Activated T-helper 1 cell treated with Interleukin-2 at 50 U/mL for 16 hours (primary cell): ENCODE data around the gene SINHCAF.
"Not testable (repeated sequence)": the region's sequence is repeated elsewhere in the genome, so short reads cannot be mapped to it uniquely, and the experiment has no call there.

Experiments
- DNase-seq: peaks from one replicate; pipeline ENCODE4 v3.0.0-alpha.2; 2020; ENCODE audit warnings: low read depth

The SINHCAF gene

DNA sequence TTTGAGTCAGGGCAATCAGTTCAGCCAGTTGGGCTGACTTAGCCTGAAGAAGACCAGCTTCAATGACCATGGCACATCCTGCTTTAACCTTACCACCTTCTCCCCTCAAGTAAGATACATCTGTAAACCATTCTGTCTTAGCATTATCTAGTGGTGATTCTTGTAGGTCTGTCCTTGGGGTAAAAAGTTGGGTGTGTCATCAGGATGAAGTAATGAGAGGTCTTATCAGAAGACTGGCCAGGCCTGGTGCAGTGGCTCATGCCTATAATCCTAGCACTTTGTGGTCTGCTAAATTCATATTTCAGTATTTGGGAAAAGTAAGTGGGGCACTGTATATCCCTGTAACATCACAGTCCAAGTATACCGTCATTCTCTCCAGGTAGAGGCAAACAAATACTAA is 19.1 kb downstream of the SINHCAF start:
- DNase-seq = no peak

DNA sequence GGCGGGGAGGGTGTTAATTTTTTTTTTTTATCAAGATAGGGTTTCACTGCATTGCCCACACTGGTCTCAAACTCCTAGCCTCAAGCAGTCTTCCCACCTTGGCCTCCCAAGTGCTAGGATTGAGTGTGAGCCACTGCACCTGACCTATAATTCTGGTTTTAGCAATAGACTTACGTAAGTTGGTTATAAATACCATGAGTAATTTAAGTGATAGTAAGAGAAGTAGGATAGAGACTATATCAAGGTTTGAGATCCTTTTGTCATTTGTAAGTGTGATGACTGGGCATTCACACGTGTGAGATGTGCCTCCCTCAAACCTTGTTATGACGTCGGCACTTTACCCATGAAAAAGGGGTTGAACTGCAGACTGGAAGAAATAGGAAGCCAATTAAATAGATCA is 22.5 kb downstream of the SINHCAF start:
- no peak for DNase-seq

DNA sequence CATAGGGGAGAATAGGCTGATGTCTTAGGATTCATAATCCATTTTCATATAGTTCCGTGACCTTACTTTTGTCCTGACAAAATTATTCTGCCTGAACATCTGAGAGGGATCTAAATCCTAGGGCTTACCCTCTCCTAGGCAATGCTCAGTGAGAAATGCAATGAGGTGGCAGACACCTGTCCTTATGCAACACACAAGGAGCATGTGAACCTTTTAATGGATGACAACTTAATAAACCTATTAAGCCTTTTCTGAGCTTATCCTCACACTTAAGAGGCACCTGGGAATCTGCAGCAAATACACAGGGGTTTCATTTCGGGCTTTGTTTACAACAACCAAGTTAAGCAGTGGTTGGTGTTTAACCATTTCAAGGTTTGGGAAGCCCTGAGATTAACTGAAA is 24.6 kb downstream of the SINHCAF start:
- DNase-seq = no peak

DNA sequence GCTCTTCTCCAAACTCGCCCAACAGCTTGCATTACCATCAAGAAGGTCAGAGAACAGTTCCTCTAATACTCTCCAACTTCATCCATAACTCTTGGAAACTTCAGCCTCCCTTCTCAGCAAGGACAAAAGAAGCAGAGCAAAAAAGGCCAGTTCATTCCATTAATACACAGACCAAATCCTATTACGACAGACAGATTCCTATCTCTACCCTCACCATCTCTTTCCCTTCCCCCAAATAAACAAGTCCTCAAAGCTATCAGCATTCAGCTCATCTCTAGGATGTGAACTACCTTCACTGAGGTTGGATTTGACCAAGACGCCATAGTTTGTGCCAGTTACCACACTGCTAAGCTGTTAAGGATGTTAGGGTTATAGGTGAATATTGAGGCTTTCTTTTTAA is 25.2 kb downstream of the SINHCAF start:
- DNase-seq = no peak

DNA sequence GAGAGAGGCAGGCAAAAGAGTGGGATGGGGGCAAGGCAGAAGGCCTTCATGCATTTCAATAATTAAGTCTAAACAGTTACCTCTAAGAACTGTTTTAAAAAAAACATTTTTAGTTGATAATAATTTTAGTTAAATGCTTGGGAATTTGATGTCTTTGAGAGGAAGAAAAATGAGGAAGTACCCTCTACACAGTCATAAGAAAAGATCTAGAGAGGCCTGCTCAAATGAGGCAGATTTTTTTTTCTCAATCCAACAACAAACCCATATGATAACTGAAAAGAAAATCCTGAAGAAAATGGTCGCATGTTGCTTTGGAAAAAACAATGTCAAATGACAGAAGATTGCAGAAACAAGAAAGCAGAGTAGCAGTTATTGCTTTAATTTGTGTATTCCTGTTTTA is 25.6 kb downstream of the SINHCAF start:
- no peak for DNase-seq

DNA sequence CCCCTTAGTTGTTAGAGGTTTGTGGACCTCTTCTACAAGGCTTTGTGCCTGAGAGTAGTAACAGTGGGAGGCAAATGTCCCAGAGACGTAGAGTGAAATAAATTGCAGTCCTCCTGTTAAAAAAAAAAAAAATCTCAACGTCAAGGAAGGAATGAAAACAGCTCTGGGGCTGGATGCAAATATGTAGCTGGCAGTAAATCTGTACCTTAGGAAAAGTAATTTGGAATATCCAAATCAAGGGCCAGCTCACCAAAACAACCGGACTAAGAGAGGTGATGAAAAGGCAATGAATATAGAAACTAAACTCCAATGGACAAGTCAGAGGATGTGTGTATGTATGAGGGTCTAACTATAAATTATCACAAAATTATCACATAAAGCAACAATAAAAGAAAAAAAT is 27.0 kb downstream of the SINHCAF start:
- DNase-seq = no peak

DNA sequence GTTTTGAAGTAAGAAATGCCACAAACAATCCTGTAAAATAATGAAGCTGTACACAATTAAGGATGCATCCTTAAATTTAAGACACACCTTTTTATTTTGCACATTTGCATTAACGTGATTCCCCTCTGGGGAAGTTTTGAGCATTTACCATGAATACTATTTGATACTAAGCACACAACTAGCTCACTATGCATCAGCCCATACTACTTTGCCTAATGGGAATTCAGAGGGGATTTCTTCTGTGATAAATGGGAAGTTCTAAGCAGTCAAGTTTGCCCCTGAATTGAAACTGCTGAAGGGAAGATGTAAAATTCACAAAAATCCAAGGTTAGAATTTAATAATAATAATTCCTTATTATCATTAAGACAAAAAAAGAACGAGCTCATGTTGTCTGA is 27.4 kb downstream of the SINHCAF start:
- DNase-seq = no peak

DNA sequence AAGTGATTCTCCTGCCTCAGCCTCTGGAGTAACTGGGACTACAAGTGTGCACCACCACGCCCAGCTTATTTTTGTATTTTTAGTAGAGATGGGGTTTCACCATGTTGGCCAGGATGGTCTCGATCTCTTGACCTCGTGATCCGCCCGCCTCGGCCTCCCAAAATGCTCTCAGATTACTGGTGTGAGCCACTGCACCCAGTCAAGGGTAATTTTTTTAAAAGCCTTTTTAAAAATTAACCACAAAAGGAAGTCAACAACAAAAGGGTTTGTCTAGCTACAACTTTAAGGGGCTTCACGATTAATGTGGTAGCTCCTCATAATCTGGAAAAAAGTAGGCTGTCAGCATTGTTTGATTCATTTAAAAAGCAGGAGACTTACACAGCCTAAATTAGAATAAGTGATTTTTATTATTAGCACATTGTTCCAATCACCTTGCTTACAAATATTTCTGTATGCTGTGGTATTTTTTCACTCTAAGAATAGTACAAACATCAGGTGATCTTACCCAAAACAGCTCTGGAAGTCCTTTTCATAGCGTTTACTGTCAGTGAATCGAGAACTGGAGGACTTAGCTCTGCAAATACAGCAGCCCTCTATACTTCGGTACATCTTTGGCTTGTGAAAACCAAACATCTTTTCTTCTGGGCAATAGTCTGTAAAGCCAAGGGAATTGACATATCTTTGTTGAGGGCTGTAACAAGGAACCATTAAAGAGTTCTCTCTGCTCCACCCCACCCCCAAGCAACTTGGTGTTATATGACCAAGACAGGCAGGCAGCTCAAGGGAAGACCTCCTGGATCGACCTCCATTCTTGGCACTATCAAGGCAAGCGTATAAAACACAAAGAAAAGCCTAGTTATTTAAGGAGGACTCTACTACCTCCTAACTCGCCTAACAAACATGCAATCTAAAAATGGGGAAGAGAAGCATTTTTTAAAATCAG is 28.1 kb downstream of the SINHCAF start:
- no peak for DNase-seq

DNA sequence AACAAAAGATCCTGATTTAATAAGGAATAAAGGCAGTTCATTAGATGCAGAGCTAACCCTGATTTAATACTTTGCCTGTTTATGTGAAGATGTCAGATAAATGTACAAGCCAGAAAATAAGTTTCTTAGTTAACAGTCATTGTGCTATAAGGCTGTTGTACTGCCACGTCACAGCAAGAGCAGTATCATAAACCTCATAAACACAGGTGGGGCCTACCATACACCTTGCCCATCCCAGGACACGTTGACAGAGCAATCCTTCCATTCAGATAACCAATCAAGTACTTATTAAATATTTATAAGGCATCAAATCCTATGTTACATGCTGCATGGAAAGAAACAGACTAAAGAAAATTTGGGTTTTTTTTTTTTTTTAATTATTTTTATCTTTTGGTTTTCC is 36.5 kb downstream of the SINHCAF start:
- no peak for DNase-seq

DNA sequence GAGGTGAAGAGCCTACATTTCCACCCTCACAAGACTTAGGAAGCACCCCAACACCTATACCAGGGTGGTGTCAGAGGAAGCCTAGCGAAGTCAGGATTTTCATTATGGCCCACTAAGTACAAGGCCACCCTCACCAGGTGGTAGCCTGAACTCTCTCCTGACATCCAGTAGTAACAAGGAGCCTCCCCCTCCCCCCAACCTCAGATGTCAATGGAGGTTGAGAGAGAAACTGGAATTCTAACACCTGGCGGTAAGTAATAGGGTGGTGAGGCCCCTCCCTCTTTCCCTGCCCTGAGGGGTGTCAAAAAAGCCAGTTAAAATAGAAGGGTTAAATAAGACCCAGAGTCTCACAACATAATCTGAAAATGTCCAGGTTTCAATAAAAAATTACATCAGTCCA is 37.6 kb downstream of the SINHCAF start:
- no peak for DNase-seq

DNA sequence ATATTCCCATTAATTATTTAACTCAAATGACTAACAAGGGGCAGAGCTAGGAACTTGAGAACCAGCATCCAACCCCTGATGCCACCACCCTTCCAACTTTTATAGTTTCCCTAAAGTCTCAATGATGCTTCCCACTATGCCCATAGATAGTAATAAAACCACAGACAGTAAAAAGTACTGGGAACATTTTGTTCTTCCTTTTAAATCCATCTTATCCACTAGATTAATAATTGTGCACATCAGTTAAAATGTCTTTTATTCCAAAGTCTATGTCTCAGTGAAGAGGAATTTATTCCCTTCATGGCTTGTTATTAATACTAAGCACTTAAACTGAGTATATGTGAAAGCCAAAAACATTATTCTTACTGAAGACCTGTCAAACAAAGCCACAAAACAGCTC is 45.8 kb downstream of the SINHCAF start:
- no peak for DNase-seq

DNA sequence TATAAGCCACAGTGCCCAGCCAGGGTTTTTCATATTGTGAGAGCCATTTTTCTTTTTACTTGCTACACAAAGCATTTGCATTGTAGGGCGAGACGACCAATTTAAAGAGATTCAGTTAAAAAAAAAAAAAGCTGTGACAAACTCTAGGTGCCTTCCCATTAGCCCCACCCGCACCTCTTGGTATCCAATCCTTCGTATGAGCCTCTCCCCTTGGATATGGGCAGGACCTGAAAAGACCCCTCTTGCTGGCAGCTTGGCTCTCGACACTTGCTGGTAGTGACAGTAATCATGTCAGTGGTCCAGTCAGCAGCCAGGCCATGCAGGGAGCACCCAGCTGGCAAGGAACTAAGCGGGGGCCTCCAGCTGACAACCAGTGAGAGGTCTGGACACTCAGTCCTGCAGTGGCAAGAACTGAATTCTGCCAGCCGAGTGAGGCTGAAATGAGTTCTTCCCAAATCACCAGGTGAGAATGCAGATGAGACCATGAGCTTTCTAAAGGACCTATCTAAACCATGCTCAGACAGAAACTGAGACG is 46.5 kb downstream of the SINHCAF start:
- DNase-seq = no peak

DNA sequence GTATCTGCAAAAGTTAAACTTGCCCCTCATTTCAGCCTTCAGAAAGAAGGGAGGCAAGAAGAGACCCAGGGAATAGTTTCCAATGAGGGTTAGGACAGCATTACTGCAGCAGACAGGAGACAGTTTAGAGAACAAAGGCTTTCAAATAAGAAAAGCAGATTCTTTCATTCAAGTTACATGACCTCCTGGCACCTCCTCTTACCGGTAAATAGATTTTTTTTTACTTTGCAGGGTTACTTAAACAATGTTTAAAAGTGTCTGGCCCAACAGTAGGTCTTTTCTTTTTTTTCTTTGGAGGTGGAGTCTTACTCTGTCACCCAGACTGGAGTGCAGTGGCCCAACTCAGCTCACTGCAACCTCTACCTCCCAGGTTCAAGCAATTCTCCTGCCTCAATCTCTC is 47.1 kb downstream of the SINHCAF start:
- DNase-seq = no peak

DNA sequence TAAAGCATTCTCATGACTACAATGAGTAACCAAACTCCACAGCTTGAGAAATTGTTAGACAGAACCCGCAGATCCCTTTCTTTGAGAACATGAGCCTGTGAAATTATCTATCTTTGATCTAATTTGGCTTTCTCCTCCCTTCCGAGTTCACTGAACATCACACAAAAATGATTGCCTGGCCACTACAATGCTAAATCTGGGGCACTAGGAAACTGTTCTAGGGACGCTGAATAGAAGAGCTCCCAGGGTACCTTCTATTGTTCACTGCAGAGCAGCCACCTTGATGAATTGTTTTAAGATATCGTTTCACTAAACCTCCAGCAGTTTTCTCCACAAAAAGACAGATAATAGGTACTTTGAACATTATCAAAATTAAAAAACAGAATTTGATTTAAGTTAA is 47.5 kb downstream of the SINHCAF start:
- no peak for DNase-seq

DNA sequence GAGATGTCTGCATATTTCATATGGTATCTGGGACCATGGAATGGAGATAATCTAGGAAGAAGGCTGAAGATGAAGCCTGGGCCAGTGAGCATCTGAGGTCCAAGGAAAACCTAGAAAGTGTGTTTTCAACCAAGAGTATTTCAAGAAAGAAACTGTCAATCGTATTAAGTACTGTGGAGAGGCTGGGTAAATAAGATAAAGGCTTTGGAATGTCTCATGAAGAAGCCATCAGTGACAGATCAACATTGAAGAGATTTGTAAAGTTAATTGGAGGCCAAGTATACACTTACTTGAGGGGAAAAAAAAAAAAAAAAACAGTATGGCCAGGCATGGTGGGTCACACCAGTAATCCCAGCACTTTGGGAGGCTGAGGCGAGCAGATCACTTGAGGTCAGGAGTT is 48.9 kb downstream of the SINHCAF start:
- DNase-seq = no peak

DNA sequence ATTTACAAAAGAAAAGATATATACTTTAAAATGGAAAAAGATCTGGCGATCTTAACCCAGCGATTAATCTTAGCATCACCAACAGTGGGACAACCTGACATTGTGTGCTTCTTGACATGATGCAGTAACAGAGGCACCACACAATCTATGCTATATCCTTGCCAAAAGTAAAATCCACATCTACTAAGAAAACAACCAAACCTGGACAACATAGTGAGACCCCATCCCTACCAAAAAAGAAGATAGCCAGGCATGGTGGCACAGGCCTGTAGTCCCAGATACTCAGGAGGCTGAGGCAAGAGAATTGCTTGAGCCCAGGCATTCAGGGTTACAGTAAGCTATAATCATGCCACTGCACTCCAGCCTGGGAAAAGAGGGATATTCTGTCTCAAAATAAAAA is 50.5 kb downstream of the SINHCAF start:
- DNase-seq = no peak

DNA sequence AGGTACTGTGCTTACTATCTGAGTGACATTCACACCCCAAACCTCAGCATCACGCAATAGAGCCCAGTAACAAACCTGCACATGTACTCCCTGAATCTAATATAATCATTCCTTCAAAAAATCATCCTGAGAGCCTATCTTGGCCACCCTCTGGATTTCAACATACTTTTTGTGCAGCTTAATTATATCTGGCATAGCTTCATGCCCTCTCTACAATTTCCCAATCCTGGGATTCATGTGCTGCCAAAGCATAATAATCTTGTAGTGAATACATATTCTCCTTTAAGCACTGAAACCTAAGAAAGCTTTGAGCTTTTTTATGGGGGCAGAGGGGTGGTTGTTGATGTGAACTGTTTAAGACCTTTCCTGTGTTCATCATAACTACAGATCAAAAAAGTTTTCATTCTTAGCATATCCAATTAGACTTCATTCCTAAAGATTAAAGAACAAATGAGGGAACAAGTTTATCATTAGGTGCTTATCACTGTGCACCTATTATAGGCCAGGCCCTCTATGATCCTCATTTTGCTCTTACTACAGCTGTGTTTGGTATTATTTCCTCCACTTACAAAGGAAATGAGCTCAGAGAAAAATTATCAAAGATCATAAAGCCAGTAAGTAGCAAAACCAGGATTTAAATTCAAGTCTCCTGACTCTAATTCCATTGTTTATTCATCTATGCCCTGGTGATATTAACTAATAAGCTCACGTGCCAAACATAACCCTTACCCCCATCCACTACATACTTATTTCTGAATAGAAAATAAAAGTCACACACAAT is 51.2 kb downstream of the SINHCAF start:
- DNase-seq = no peak

DNA sequence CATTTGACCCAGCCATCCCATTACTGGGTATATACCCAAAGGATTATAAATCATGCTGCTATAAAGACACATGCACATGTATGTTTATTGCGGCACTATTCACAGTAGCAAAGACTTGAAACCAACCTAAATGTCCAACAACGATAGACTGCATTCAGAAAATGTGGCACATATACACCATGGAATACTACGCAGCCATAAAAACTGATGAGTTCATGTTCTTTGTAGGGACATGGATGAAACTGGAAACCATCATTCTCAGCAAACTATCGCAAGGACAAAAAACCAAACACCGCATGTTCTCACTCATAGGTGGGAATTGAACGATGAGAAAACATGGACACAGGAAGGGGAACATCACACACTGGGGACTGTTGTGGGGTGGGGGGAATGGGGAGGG is 52.2 kb downstream of the SINHCAF start:
- DNase-seq = not testable (repeated sequence)

DNA sequence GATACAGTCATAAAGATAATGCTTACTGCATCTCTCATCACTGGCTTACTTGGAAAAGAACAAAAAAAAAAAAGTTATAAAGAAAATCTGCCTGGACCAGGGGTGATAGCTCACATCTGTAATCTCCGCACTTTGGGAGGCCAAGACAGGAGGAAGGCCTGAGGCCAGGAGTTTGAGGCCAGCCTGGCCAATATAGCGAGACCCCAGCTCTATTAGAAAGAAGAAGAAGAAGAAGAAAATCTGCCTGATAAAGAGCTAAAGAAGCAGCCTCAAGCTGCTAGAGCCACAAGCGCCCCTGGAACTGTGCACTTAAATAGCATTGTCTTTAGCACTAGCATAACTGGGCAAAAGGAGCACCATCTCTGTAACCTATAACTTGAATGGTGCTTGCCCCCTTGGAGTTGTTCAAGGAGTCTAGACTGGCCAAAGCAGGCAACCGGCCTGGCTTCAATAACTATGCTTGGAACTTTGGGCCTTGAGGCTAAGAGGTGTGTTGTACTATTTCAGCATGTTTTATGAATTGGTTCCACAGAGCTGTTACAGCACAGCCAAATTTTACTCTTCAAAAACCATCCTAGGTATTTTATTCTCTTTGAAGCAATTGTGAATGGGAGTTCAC is 53.2 kb downstream of the SINHCAF start:
- DNase-seq = no peak

DNA sequence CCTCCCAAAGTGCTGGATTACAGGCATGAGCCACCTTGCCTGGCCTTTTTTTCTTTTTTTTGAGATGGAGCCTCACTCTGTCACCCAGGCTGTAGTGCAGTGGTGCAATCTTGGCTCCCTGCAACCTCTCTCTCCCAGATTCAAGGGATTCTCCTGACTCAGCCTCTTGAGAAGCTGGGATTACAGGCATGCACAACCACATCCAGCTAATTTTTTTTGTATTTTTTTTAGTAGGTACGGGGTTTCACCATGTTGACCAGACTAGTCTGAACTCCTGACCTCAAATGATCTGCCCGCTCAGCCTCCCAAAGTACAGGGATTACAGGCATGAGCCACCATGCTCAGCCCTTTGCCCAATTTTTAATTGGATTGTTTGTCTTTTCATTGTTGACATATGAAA is 58.0 kb downstream of the SINHCAF start:
- DNase-seq = no peak

DNA sequence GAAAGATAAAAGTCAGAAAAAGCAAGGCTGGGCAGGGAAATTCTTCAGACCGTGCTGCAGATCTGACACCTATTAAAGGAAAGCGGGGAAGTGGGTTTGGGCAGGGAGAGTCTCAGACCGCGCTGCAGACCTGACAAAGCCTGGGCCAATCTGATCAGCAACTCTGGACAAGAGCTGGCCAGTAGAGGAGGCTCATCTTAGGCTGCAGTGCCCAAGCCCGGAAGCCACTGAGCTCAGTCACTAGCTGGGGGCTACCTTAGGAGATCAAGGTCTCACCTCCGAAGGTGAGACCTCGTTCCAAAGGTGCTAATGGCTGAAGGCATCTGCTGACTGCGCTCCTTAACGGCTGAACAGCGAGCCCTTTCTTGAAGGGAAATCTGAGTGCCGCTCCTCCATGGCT is 60.2 kb downstream of the SINHCAF start:
- DNase-seq = no peak

DNA sequence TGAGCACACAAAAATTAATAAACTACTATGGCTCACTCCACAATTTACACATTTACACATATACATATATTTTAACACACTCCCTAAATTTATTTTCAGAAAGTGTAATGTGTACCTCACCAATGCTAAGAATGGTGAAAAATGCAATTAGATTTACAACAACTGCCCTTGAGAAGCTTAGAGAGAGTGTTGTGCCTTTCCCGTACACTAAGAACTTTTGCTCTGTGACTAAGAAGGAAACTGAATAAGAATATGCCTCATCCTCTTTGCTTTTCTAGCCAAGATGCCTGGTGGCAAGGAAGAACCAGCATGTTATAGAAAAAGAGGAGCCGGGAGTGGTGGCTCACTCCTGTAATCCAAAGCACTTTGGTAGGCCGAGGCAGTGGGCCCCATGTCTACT is 62.3 kb downstream of the SINHCAF start:
- DNase-seq = no peak

DNA sequence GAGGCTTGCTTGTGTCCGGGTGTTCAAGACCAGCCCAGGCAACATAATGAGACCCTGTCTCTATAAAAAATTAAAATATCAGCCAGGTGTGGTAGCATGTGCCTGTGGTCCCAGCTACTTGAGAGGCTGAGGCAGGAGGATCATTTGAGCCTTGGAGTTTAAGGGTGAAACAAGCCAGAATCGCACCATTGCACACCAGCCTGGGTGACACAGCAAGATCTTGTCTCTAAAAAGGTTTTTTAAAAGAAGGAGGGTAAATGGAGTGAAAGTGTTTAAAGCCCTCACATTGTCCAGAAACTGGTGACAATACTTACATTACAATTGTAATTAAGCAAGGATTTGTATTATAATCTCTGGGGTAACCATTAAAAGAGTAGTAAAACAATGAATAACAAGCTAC is 64.2 kb downstream of the SINHCAF start:
- no peak for DNase-seq
